ENCODE results near the gene TMEM119. TPM values are rescaled to one million over a fixed set of nuclear protein-coding genes. Genes with fewer than 3 reads are reported as not detected.

The TMEM119 gene
- total RNA-seq, 1 experiment from 2014 or later = not detected

- Histone ChIP-seq H3K9me3 (ENCODE audit: control insufficient read depth, insufficient read depth, low read depth, low read length) (no peaks in the 10 kb centered on the region), H3K4me1 (ENCODE audit: control insufficient read depth, insufficient read depth, low read length) (peaks cover 8% of the 10 kb centered on the region; the same call in 1 of the 2 replicates), H3K4me3 (ENCODE audit: low read depth in 2 of 2, low read length in 2 of 2) (no peak overlapping the region), H3K27ac (ENCODE audit: low read length) (no peak overlapping the region), H3K36me3 (ENCODE audit: control insufficient read depth, insufficient read depth, low read length) (no peaks in the 10 kb centered on the region), H3K27me3 (ENCODE audit: control insufficient read depth, insufficient read depth, low read length) (no peaks in the 10 kb centered on the region)
- TF ChIP-seq TCF7L2 (IDR thresholded peaks at IDR 0.05; ENCODE audit: low read depth, low read length) (no peak), SIN3A (IDR thresholded peaks at IDR 0.05; ENCODE audit: borderline replicate concordance, insufficient read depth, low read depth, low read length) (no peak), POLR2AphosphoS5 (IDR thresholded peaks at IDR 0.05; ENCODE audit: low read depth, low read length) (no peak)
- TF ChIP-seq, protein P1, sequence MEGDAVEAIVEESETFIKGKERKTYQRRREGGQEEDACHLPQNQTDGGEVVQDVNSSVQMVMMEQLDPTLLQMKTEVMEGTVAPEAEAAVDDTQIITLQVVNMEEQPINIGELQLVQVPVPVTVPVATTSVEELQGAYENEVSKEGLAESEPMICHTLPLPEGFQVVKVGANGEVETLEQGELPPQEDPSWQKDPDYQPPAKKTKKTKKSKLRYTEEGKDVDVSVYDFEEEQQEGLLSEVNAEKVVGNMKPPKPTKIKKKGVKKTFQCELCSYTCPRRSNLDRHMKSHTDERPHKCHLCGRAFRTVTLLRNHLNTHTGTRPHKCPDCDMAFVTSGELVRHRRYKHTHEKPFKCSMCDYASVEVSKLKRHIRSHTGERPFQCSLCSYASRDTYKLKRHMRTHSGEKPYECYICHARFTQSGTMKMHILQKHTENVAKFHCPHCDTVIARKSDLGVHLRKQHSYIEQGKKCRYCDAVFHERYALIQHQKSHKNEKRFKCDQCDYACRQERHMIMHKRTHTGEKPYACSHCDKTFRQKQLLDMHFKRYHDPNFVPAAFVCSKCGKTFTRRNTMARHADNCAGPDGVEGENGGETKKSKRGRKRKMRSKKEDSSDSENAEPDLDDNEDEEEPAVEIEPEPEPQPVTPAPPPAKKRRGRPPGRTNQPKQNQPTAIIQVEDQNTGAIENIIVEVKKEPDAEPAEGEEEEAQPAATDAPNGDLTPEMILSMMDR (IDR thresholded peaks at IDR 0.05) = no peak
- TF ChIP-seq, protein P2, sequence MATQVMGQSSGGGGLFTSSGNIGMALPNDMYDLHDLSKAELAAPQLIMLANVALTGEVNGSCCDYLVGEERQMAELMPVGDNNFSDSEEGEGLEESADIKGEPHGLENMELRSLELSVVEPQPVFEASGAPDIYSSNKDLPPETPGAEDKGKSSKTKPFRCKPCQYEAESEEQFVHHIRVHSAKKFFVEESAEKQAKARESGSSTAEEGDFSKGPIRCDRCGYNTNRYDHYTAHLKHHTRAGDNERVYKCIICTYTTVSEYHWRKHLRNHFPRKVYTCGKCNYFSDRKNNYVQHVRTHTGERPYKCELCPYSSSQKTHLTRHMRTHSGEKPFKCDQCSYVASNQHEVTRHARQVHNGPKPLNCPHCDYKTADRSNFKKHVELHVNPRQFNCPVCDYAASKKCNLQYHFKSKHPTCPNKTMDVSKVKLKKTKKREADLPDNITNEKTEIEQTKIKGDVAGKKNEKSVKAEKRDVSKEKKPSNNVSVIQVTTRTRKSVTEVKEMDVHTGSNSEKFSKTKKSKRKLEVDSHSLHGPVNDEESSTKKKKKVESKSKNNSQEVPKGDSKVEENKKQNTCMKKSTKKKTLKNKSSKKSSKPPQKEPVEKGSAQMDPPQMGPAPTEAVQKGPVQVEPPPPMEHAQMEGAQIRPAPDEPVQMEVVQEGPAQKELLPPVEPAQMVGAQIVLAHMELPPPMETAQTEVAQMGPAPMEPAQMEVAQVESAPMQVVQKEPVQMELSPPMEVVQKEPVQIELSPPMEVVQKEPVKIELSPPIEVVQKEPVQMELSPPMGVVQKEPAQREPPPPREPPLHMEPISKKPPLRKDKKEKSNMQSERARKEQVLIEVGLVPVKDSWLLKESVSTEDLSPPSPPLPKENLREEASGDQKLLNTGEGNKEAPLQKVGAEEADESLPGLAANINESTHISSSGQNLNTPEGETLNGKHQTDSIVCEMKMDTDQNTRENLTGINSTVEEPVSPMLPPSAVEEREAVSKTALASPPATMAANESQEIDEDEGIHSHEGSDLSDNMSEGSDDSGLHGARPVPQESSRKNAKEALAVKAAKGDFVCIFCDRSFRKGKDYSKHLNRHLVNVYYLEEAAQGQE (IDR thresholded peaks at IDR 0.05; ENCODE audit: insufficient read depth in 1 of 2, low read depth in 2 of 2, low read length in 1 of 2) = no peak
- BruUV-seq (replicated peaks) = no TSS peak
- no peak for ATAC-seq
- intact Hi-C loops (cut with micrococcal nuclease; ENCODE audit: unreplicated experiment) (no loop called here), in situ Hi-C loops (cut with HindIII; ENCODE audit: low pct_unique_long_range_greater_than_20kb, low sequenced_read_pairs) (no loop called here)
- ChIA-PET POLR2A (no interaction called here), CTCF (no interaction called here)
- DNase-seq (ENCODE audit: low read depth, low spot score) = no peak
Measured at GRCh38 chr12:108621161-108621560, 23.3 kb upstream of the TMEM119 start.

DNA sequence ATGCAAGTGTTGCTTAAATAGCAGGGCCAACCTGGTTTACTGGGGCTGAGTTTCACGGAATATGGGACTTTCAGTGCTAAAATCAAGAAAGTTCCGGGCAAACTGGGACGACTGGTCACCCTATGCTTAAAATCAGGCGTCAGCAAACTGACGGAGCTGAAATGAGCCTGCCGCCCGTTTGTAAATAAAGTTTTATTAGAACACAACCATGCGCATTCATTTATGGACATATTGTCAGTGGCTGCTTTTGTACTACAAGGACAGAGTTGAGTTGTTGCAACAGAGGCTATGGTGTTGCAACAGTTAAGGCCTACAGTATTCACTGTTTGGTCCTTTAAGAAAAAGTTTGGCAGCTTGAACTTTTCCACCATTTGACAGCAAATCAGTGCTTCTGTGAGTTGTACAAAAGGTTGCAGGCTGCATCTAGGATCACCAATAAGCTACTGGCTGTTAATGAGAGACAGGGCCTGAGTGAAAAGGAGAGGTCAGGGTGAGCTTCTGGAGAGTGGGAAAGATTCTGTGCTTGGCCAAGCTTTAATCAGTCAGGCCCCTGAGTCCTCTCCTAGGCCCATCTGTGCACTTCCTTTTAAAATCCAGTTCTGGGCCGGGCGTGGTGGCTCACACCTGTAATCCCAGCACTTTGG lies 22.5 kb upstream of the TMEM119 start:
- Histone ChIP-seq H3K4me1 (ENCODE audit: control insufficient read depth, insufficient read depth, low read length) (peaks cover 8% of the 10 kb centered on the region; the same call in 1 of the 2 replicates), H3K27ac (ENCODE audit: low read length) (no peak overlapping the region), H3K9me3 (ENCODE audit: control insufficient read depth, insufficient read depth, low read depth, low read length) (no peaks in the 10 kb centered on the region), H3K4me3 (ENCODE audit: low read depth in 2 of 2, low read length in 2 of 2) (no peak overlapping the region), H3K36me3 (ENCODE audit: control insufficient read depth, insufficient read depth, low read length) (no peaks in the 10 kb centered on the region), H3K27me3 (ENCODE audit: control insufficient read depth, insufficient read depth, low read length) (no peaks in the 10 kb centered on the region)
- no peak for ATAC-seq
- POLR2A ChIA-PET = no interaction called here
- intact Hi-C loops (cut with micrococcal nuclease; ENCODE audit: unreplicated experiment) (no loop called here), in situ Hi-C loops (cut with HindIII; ENCODE audit: low pct_unique_long_range_greater_than_20kb, low sequenced_read_pairs) (no loop called here)
- TF ChIP-seq SIN3A (IDR thresholded peaks at IDR 0.05; ENCODE audit: borderline replicate concordance, insufficient read depth, low read depth, low read length) (no peak), TCF7L2 (IDR thresholded peaks at IDR 0.05; ENCODE audit: low read depth, low read length) (no peak), POLR2AphosphoS5 (IDR thresholded peaks at IDR 0.05; ENCODE audit: low read depth, low read length) (no peak)
- TF ChIP-seq, protein P1 (IDR thresholded peaks at IDR 0.05) = no peak
- TF ChIP-seq, protein P2 (IDR thresholded peaks at IDR 0.05; ENCODE audit: insufficient read depth in 1 of 2, low read depth in 2 of 2, low read length in 1 of 2) = no peak
- CTCF ChIA-PET = no interaction called here
- DNase-seq (ENCODE audit: low read depth, low spot score) = no peak
- BruUV-seq (replicated peaks) = no TSS peak

Measured in Panc1 (cell line).